Parathyroid adenoma (tissue), 2 donors: ENCODE results near the gene RNASEH1.

Experiments used
- H2AFZ ChIP-seq: fragments of 300-600 bp; sonication (generic); one replicate; pipeline ENCODE4 v1.7.0; 2017; ENCODE audit warnings: antibody characterized with exemption, mild to moderate bottlenecking
- H3K27ac ChIP-seq: fragments of 300-600 bp; sonication (generic); one replicate; pipeline ENCODE4 v1.7.0; 2017
- H3K27me3 ChIP-seq: fragments of 300-600 bp; sonication (generic); one replicate; pipeline ENCODE4 v1.7.0; 2017; ENCODE audit warnings: low read length; ENCODE audit not compliant: control insufficient read depth, insufficient read depth
- H3K36me3 ChIP-seq: fragments of 300-600 bp; sonication (generic); one replicate; pipeline ENCODE4 v1.7.0; 2017; ENCODE audit warnings: low read length; ENCODE audit not compliant: control insufficient read depth, insufficient read depth
- H3K4me1 ChIP-seq: fragments of 300-600 bp; sonication (generic); one replicate; pipeline ENCODE4 v1.7.0; 2017; ENCODE audit warnings: control low read depth
- H3K4me2 ChIP-seq: fragments of 300-600 bp; sonication (generic); one replicate; pipeline ENCODE4 v1.7.0; 2017; ENCODE audit warnings: low read length
- H3K4me3 ChIP-seq: fragments of 300-600 bp; sonication (generic); one replicate; pipeline ENCODE4 v1.7.0; 2017; ENCODE audit warnings: low read depth, low read length
- H3K79me2 ChIP-seq: fragments of 300-600 bp; sonication (generic); one replicate; pipeline ENCODE4 v1.7.0; 2017; ENCODE audit warnings: control low read depth
- H3K9ac ChIP-seq: fragments of 300-600 bp; sonication (generic); one replicate; pipeline ENCODE4 v1.7.0; 2017; ENCODE audit warnings: mild to moderate bottlenecking
- H3K9me3 ChIP-seq: fragments of 300-600 bp; sonication (generic); one replicate; pipeline ENCODE4 v1.7.0; 2017; ENCODE audit warnings: low read length; ENCODE audit not compliant: control insufficient read depth
- CTCF ChIP-seq: fragments of 300-600 bp; sonication (generic); IDR thresholded peaks from one replicate; pipeline ENCODE4 v1.7.0; 2017; ENCODE audit warnings: antibody characterized with exemption, mild to moderate bottlenecking
- donor health status: primary hyperparathyroidism.

The RNASEH1 gene, protein sequence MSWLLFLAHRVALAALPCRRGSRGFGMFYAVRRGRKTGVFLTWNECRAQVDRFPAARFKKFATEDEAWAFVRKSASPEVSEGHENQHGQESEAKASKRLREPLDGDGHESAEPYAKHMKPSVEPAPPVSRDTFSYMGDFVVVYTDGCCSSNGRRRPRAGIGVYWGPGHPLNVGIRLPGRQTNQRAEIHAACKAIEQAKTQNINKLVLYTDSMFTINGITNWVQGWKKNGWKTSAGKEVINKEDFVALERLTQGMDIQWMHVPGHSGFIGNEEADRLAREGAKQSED

GRCh38 chr2:3558205-3559014 is at the start of gene RNASEH1:
Gene RNASEH1 (minus strand): TSS chr2:3558333. CDS start chr2:3558260, 73 bp downstream.
- TF ChIP-seq CTCF: no peak
- Histone ChIP-seq H3K9ac (peak within 1 kb of the TSS; percentile 91), H3K9me3 (no peaks in the 10 kb centered on the region), H2AFZ (peak within 1 kb of the TSS; percentile 97), H3K27ac (peak within 1 kb of the TSS; percentile 86), H3K4me1 (peaks cover 3% of the 10 kb centered on the region), H3K36me3 (no peaks in the 10 kb centered on the region), H3K4me2 (peak within 1 kb of the TSS; percentile 91), H3K79me2 (peaks cover 3% of the 10 kb centered on the region), H3K4me3 (peak within 1 kb of the TSS; percentile 90), H3K27me3 (no peaks in the 10 kb centered on the region)

DNA sequence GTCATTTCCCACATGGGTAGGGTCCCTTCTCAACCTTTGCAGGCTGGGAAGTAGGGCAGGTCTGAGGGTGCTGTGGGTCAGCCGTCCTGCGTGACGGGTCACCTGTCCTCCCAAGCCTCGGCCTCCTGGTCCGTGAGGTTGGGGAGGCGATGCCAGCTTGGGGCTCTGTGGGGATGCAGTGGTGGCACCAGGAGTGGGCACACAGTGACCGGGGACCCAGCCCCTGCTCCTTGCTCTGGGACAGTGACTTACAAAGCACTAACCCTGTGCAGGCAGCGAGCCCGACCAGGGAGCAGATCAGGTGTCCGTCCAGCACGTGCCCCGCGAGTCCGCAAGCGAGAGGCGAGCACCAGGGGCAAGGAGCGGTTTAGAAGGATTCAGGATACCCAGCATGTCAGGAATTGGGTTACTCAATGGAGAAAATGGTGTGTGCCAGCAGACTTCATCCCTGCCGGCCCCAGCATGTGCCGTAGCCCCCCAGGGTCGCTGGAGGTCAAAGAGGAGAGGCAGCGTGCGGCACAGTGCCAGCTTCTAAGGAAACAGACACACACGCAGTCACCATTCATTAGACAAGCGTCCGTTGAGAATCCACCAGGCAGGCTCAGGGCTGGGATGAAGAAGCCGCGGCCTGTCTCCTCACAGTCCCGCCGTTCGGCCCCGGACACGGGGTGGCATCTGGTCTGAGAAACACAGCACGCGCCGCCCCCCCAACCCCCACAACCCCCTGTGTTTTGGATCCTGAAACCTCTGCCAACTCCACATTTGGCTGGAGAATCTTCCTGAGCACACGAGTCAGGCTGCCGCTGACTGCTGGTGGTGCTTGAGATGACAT is 48.5 kb upstream of the RNASEH1 start:
- H3K4me3 ChIP-seq: no peak overlapping the region
- no peaks in the 10 kb centered on the region for H3K27me3 ChIP-seq
- no peaks in the 10 kb centered on the region for H3K9me3 ChIP-seq
- no peak overlapping the region for H2AFZ ChIP-seq
- no peak overlapping the region for H3K27ac ChIP-seq
- no peak for TF ChIP-seq CTCF
- no peak overlapping the region for H3K9ac ChIP-seq
- no peaks in the 10 kb centered on the region for H3K4me1 ChIP-seq
- H3K4me2 ChIP-seq: no peak overlapping the region
- no peaks in the 10 kb centered on the region for H3K79me2 ChIP-seq
- H3K36me3 ChIP-seq: no peaks in the 10 kb centered on the region

GRCh38 chr2:3606028-3606369 is 47.9 kb upstream of the RNASEH1 start:
- no peaks in the 10 kb centered on the region for H3K4me1 ChIP-seq
- H2AFZ ChIP-seq: peak overlapping the region; percentile 95
- no peaks in the 10 kb centered on the region for H3K36me3 ChIP-seq
- no peak for TF ChIP-seq CTCF
- H3K4me3 ChIP-seq: no peak overlapping the region
- no peak overlapping the region for H3K4me2 ChIP-seq
- no peaks in the 10 kb centered on the region for H3K9me3 ChIP-seq
- H3K27me3 ChIP-seq: no peaks in the 10 kb centered on the region
- peak overlapping the region; percentile 63 for H3K27ac ChIP-seq
- H3K9ac ChIP-seq: no peak overlapping the region
- no peaks in the 10 kb centered on the region for H3K79me2 ChIP-seq

DNA sequence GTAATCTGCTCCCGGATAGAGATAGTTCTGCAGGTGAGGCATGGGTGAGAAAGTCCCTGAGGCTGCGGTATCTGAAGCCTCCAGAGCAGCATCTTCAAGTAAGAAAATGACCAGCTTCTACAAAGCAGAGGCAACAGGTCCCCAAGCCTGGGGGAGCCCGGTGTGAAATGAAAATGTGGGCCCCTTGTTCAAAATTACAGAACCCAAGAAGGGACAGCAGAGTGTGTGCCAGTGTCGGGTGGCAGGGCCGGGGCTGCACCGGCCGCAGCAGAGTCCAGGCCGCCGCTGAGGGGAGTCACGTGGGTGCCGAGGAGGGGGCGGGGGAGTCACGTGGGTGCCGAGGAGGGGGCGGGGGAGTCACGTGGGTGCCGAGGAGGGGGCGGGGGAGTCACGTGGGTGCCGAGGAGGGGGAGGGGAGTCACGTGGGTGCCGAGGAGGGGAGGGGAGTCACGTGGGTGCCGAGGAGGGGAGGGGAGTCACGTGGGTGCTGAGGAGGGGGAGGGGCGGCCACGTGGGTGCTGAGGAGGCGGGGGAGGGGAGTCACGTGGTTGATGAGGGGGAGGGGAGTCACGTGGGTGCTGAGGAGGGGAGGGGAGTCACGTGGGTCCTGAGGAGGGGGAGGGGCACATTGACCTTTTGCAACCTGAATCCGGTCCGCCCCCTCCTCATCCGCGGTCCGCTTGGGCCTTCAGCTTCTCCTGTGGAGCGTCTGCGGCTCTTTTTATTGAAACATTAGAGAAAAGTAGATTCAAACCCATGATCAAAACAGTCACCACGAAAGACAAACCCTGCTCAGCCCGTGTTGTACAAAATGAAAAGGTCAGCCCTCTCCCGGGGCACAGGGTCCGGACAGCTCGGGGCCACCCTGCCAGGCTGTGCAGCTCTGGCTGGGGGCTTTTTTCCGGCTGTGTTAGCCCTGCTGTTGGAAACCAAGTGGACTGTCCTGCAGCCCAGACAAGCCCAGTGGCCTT is 47.1 kb upstream of the RNASEH1 start:
- Histone ChIP-seq H3K27me3 (no peaks in the 10 kb centered on the region), H3K36me3 (no peaks in the 10 kb centered on the region), H3K4me1 (no peaks in the 10 kb centered on the region), H3K27ac (peak overlapping the region; percentile 63), H3K9ac (no peak overlapping the region), H3K79me2 (no peaks in the 10 kb centered on the region), H2AFZ (peak overlapping the region; percentile 95), H3K4me2 (no peak overlapping the region), H3K9me3 (no peaks in the 10 kb centered on the region), H3K4me3 (no peak overlapping the region)
- TF ChIP-seq CTCF: no peak
